H9 (cell line): ENCODE data around the gene TTC9C. TPM values are rescaled to one million over a fixed set of nuclear protein-coding genes. Genes with fewer than 3 reads are reported as not detected.
"Not testable (repeated sequence)": the region's sequence is repeated elsewhere in the genome, so short reads cannot be mapped to it uniquely, and the experiment has no call there.

Experiments used
- DNase-seq: peaks from one replicate; pipeline ENCODE4 v3.0.0-alpha.2; 2017
- H2AFZ ChIP-seq: one replicate; pipeline ENCODE4 v1.6.1; 2013; ENCODE audit warnings: mild to moderate bottlenecking, low read length, control low read depth, moderate library complexity
- H2AK5ac ChIP-seq: 2 replicates; pipeline ENCODE4 v1.6.1; 2013; ENCODE audit warnings: low read length, control low read depth, mixed read lengths; ENCODE audit not compliant: insufficient read length
- H2BK120ac ChIP-seq: one replicate; pipeline ENCODE4 v1.6.1; 2013; ENCODE audit warnings: low read depth, mild to moderate bottlenecking, low read length, control low read depth, inconsistent platforms; ENCODE audit not compliant: poor library complexity, severe bottlenecking
- H2BK12ac ChIP-seq: 2 replicates; pipeline ENCODE4 v1.6.1; 2013; ENCODE audit warnings: low read length, control low read depth, mixed read lengths, low read depth; ENCODE audit not compliant: insufficient read length
- H2BK15ac ChIP-seq: 2 replicates; pipeline ENCODE4 v1.6.1; 2013; ENCODE audit warnings: low read depth, low read length, control low read depth
- H2BK20ac ChIP-seq: one replicate; pipeline ENCODE4 v1.6.1; 2013; ENCODE audit warnings: low read depth, mild to moderate bottlenecking, low read length, control low read depth, inconsistent platforms; ENCODE audit not compliant: poor library complexity, severe bottlenecking
- H2BK5ac ChIP-seq: 2 replicates; pipeline ENCODE4 v1.6.1; 2013; ENCODE audit warnings: low read length, control low read depth, mixed read lengths; ENCODE audit not compliant: insufficient read length
- H3K14ac ChIP-seq: 2 replicates; pipeline ENCODE4 v1.6.1; 2013; ENCODE audit warnings: low read length, control low read depth; ENCODE audit not compliant: insufficient read depth
- H3K18ac ChIP-seq: 2 replicates; pipeline ENCODE4 v1.6.1; 2013; ENCODE audit warnings: low read depth, mild to moderate bottlenecking, mixed read lengths, low read length, control low read depth; ENCODE audit not compliant: insufficient read length
- H3K23ac ChIP-seq: 2 replicates; pipeline ENCODE4 v1.6.1; 2013; ENCODE audit warnings: low read length, control low read depth, mixed read lengths, low read depth; ENCODE audit not compliant: insufficient read length
- H3K23me2 ChIP-seq: 2 replicates; pipeline ENCODE4 v1.6.1; 2013; ENCODE audit warnings: low read depth, mild to moderate bottlenecking, mixed read lengths, low read length, control low read depth; ENCODE audit not compliant: insufficient read length, poor library complexity, severe bottlenecking
- H3K27ac ChIP-seq: 2 replicates; pipeline ENCODE4 v1.5.1; 2013; ENCODE audit warnings: low read length, control low read depth, mixed read lengths, low read depth; ENCODE audit not compliant: insufficient read length
- H3K27me3 ChIP-seq: 2 replicates; pipeline ENCODE4 v1.6.1; 2013; ENCODE audit warnings: low read length, control low read depth, inconsistent platforms; ENCODE audit not compliant: insufficient read depth
- H3K4ac ChIP-seq: 2 replicates; pipeline ENCODE4 v1.6.1; 2013; ENCODE audit warnings: low read depth, mild to moderate bottlenecking, control low read depth, inconsistent platforms, low read length, moderate library complexity
- H3K4me1 ChIP-seq: 2 replicates; pipeline ENCODE4 v1.6.1; 2013; ENCODE audit warnings: low read length, control low read depth, inconsistent platforms; ENCODE audit not compliant: insufficient read depth
- H3K4me2 ChIP-seq: 2 replicates; pipeline ENCODE4 v1.6.1; 2013; ENCODE audit warnings: low read length, control low read depth, mixed read lengths; ENCODE audit not compliant: insufficient read length, insufficient read depth
- H3K56ac ChIP-seq: 2 replicates; pipeline ENCODE4 v1.6.1; 2013; ENCODE audit warnings: low read depth, mild to moderate bottlenecking, mixed read lengths, low read length, control low read depth; ENCODE audit not compliant: insufficient read length
- H3K79me1 ChIP-seq: 2 replicates; pipeline ENCODE4 v1.6.1; 2013; ENCODE audit warnings: low read depth, mild to moderate bottlenecking, moderate library complexity, low read length, control low read depth, inconsistent platforms; ENCODE audit not compliant: insufficient read depth, poor library complexity, severe bottlenecking
- H3K79me2 ChIP-seq: 2 replicates; pipeline ENCODE4 v1.6.1; 2013; ENCODE audit warnings: low read length, control low read depth, inconsistent platforms; ENCODE audit not compliant: insufficient read depth
- H3K9ac ChIP-seq: 2 replicates; pipeline ENCODE4 v1.6.1; 2013; ENCODE audit warnings: low read length, control low read depth, mixed read lengths; ENCODE audit not compliant: insufficient read length; ENCODE audit errors: extremely low read depth
- H3K9me3 ChIP-seq: one replicate; pipeline ENCODE4 v1.6.1; 2013; ENCODE audit warnings: low read depth, low read length, inconsistent platforms; ENCODE audit not compliant: control insufficient read depth
- H3T11ph ChIP-seq: one replicate; pipeline ENCODE4 v1.6.1; 2013; ENCODE audit warnings: mild to moderate bottlenecking, low read length, control low read depth, inconsistent platforms
- H4K20me1 ChIP-seq: one replicate; pipeline ENCODE4 v1.6.1; 2013; ENCODE audit not compliant: control insufficient read depth, insufficient read length, insufficient read depth
- H4K5ac ChIP-seq: 2 replicates; pipeline ENCODE4 v1.6.1; 2013; ENCODE audit warnings: low read depth, mild to moderate bottlenecking, mixed read lengths, low read length, control low read depth; ENCODE audit not compliant: insufficient read length
- H4K8ac ChIP-seq: replicated peaks from 2 replicates; pipeline ENCODE4 v1.6.1; 2013; ENCODE audit warnings: low read length, control low read depth, mixed read lengths, low read depth; ENCODE audit not compliant: insufficient read length
- H4K91ac ChIP-seq: 2 replicates; pipeline ENCODE4 v1.6.1; 2013; ENCODE audit warnings: low read depth, mild to moderate bottlenecking, moderate library complexity, mixed read lengths, low read length, control low read depth; ENCODE audit not compliant: insufficient read length
- H3K27ac Mint-ChIP-seq, 3 experiments: 2 replicates in 2 of 3; 3 replicates in 1 of 3; pipeline ENCODE4 v1.8.0; 2020 to 2021; ENCODE audit warnings: mixed read lengths in 3 of 3, mild to moderate bottlenecking in 1 of 3, moderate library complexity in 1 of 3
- H3K27me3 Mint-ChIP-seq: 2 replicates; pipeline ENCODE4 v1.8.0; 2021; ENCODE audit warnings: low read depth, mild to moderate bottlenecking, moderate library complexity, mixed read lengths
- H3K36me3 Mint-ChIP-seq, 3 experiments: 2 replicates in 2 of 3; 3 replicates in 1 of 3; pipeline ENCODE4 v1.8.0; 2020 to 2021; ENCODE audit warnings: low read depth in 3 of 3, mixed read lengths in 3 of 3; ENCODE audit not compliant: insufficient read depth in 1 of 3
- H3K4me1 Mint-ChIP-seq, 2 experiments: 2 replicates each; pipeline ENCODE4 v1.8.0; 2020; ENCODE audit warnings: mixed read lengths in 2 of 2
- H3K4me3 Mint-ChIP-seq, 2 experiments: 2 replicates in 1 of 2; 3 replicates in 1 of 2; pipeline ENCODE4 v1.8.0; 2020 to 2021; ENCODE audit warnings: mild to moderate bottlenecking in 2 of 2, mixed read lengths in 2 of 2, moderate library complexity in 1 of 2
- H3K9me3 Mint-ChIP-seq, 2 experiments: 2 replicates in 1 of 2; 3 replicates in 1 of 2; pipeline ENCODE4 v1.8.0; 2020; ENCODE audit warnings: mild to moderate bottlenecking in 2 of 2, mixed read lengths in 2 of 2, moderate library complexity in 1 of 2
- WGBS: extraction: QIAGEN DNeasy Blood & Tissue Kit; methylation state at CpG from one replicate; pipeline ENCODE4 v1.1.7; 2013; ENCODE audit warnings: missing lambda C conversion rate, low lambda C conversion rate, mixed read lengths; ENCODE audit not compliant: insufficient read length; ENCODE audit errors: extremely low coverage; 5-methylcytosine and 5-hydroxymethylcytosine counted together
- total RNA-seq: library from RNA; stranded (reverse); gene quantifications from 2 replicates; pipeline ENCODE4 v1.2.1, GENCODE V29; 2021
- TF ChIP-seq, protein P1 (sequence below): fragments of 200-600 bp; sonication (generic); conservative IDR thresholded peaks from 3 replicates; pipeline ENCODE4 v1.8.0; 2021; ENCODE audit warnings: antibody characterized with exemption, mild to moderate bottlenecking

The TTC9C gene
- total RNA-seq, 1 experiment from 2014 or later: 33.4 TPM

GRCh38 chr11:62747475-62748160, 19.3 kb downstream of the TTC9C start:
- no peak overlapping the region for H4K91ac ChIP-seq
- DNase-seq: no peak
- no peak overlapping the region for H2BK15ac ChIP-seq
- no peak overlapping the region for H3K23ac ChIP-seq
- no peaks in the 10 kb centered on the region for H3K9me3 ChIP-seq
- no peak overlapping the region for H2BK120ac ChIP-seq
- no peaks in the 10 kb centered on the region for H3K23me2 ChIP-seq
- no peak overlapping the region for H3K27ac ChIP-seq
- H3K56ac ChIP-seq: no peak overlapping the region
- H3K9me3 Mint-ChIP-seq: no peaks in the 10 kb centered on the region
- no peak overlapping the region for H4K8ac ChIP-seq
- TF ChIP-seq, protein P1, sequence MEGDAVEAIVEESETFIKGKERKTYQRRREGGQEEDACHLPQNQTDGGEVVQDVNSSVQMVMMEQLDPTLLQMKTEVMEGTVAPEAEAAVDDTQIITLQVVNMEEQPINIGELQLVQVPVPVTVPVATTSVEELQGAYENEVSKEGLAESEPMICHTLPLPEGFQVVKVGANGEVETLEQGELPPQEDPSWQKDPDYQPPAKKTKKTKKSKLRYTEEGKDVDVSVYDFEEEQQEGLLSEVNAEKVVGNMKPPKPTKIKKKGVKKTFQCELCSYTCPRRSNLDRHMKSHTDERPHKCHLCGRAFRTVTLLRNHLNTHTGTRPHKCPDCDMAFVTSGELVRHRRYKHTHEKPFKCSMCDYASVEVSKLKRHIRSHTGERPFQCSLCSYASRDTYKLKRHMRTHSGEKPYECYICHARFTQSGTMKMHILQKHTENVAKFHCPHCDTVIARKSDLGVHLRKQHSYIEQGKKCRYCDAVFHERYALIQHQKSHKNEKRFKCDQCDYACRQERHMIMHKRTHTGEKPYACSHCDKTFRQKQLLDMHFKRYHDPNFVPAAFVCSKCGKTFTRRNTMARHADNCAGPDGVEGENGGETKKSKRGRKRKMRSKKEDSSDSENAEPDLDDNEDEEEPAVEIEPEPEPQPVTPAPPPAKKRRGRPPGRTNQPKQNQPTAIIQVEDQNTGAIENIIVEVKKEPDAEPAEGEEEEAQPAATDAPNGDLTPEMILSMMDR: no peak
- peaks cover 10% of the 10 kb centered on the region; the same call in 1 of the 2 replicates for H3K79me2 ChIP-seq
- no peak overlapping the region for H3K4ac ChIP-seq
- no peak overlapping the region for H4K5ac ChIP-seq
- no peak overlapping the region for H3K4me3 Mint-ChIP-seq
- H3K14ac ChIP-seq: no peak overlapping the region
- H4K20me1 ChIP-seq: no peaks in the 10 kb centered on the region
- H3K36me3 Mint-ChIP-seq: peaks cover 21 to 32% (median 23%) of the 10 kb centered on the region in 3 experiments
- peaks cover 0 to 4% of the 10 kb centered on the region in 2 experiments; a peak in 1 of 4 replicates for H3K4me1 Mint-ChIP-seq
- no peak overlapping the region for H3K9ac ChIP-seq
- no peaks in the 10 kb centered on the region for H3K4me1 ChIP-seq
- H3K27ac Mint-ChIP-seq: peak overlapping the region in 1 of 3 experiments; percentile 16; a peak in 1 of 7 replicates
- no peak overlapping the region for H3T11ph ChIP-seq
- no peak overlapping the region for H2AK5ac ChIP-seq
- no peak overlapping the region for H2BK5ac ChIP-seq
- H3K79me1 ChIP-seq: peaks cover 6% of the 10 kb centered on the region
- H2BK12ac ChIP-seq: no peak overlapping the region
- H2AFZ ChIP-seq: no peak overlapping the region
- H2BK20ac ChIP-seq: no peak overlapping the region
- WGBS: no CpG with 5 or more reads among the region's 9 CpGs
- H3K18ac ChIP-seq: no peak overlapping the region
- no peaks in the 10 kb centered on the region for H3K27me3 ChIP-seq
- H3K27me3 Mint-ChIP-seq: no peaks in the 10 kb centered on the region
- H3K4me2 ChIP-seq: no peak overlapping the region

DNA sequence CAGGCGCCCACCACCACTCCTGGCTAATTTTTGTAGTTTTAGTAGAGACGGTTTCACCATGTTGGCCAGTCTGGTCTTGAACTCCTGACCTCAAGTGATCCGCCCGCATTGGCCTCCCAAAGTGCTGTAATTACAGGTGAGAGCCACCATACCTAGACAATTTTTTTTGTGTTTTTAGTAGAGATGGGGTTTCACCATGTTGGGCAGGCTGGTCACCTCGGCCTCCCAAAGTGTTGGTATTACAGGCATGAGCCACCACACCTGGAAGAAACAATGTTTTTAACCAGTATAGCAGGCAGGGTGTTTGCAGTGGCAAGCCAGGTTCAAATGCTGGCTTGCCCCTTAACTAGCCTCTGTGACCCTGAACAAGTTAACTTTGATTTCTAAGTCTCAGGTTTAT, 21.6 kb downstream of the TTC9C start:
- not testable (repeated sequence) for H2AK5ac ChIP-seq, H3K4ac ChIP-seq, H4K91ac ChIP-seq, H3K9me3 ChIP-seq, H4K5ac ChIP-seq, DNase-seq, H3K4me2 ChIP-seq, H2BK15ac ChIP-seq, H2BK20ac ChIP-seq, H3K9me3 Mint-ChIP-seq, H2AFZ ChIP-seq, H3K18ac ChIP-seq, H3K4me1 ChIP-seq, H2BK120ac ChIP-seq, H2BK12ac ChIP-seq, H3K27me3 Mint-ChIP-seq, H3K14ac ChIP-seq, H3K9ac ChIP-seq, H4K20me1 ChIP-seq, H3K23me2 ChIP-seq, H3T11ph ChIP-seq, H2BK5ac ChIP-seq, H3K4me3 Mint-ChIP-seq, H3K27me3 ChIP-seq, H3K56ac ChIP-seq, H4K8ac ChIP-seq, H3K23ac ChIP-seq, H3K27ac ChIP-seq
- Mint-ChIP-seq H3K36me3 (peaks cover 28 to 42% (median 33%) of the 10 kb centered on the region in 3 experiments), H3K4me1 (peaks cover 4 to 10% of the 10 kb centered on the region in 2 experiments), H3K27ac (0 out of 7 replicates have a peak overlapping the region, but pooled peaks of 1 of the 3 experiments have one; percentile 36)
- peaks cover 17% of the 10 kb centered on the region; the same call in 1 of the 2 replicates for H3K79me2 ChIP-seq
- WGBS: no CpG with 5 or more reads among the region's 5 CpGs
- H3K79me1 ChIP-seq: peaks cover 12% of the 10 kb centered on the region
